Stimulated activated CD4-positive, alpha-beta T cell treated with anti-CD3 and anti-CD28 coated beads, TNF-alpha, amount 100 ng/mL, for 48 hours (primary cell): ENCODE measurements around the gene TMCC1.
"Not testable (repeated sequence)": the region's sequence is repeated elsewhere in the genome, so short reads cannot be mapped to it uniquely, and the experiment has no call there.

Experiments
- DNase-seq, 3 donors: peaks; one replicate each; pipeline ENCODE4 v3.0.0-alpha.2; 2020; ENCODE audit warnings: low read depth in 3 of 3

Gene TMCC1

GRCh38 chr3:129727707-129728106 is 165.8 kb downstream of the TMCC1 start:
- DNase-seq: no peak

DNA sequence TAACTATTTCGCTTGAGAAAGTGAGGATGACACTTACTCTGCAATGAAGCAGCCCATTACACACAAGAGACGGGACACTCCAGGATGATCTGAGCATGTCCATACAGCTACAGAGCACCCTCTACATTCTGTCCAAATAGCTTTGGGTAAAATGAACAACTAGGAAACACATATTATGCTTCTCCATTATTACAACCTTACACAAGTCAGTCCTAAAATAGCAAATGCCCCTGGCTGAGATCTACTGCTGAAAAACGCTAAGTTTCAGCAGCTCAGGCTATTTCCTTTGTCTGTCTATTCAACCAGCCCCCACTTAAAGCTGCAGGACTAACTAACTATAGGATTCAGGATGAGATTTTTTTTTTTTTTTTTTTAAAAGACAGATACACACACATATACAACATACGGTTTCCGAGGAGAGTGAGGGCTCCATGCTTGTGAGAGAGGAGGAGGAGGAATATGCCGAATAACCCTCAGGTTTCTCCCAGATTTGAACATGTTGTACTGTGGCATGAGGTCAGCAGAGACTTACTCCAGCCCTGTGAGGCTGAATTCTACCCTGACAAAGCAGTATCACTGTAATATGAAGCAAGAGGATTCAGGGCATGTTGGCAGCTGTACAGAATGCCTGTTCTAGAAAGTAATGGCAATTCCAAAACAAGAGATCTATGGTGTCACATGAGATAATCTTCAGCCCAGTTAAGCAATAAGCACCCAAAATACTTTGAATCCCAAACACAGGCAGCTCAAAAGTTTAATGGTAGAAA is 169.8 kb downstream of the TMCC1 start:
- no peak for DNase-seq

- DNase-seq: no peak
Observed at GRCh38 chr3:129722527-129722926, 171.0 kb downstream of the TMCC1 start.

- no peak for DNase-seq
Observed at GRCh38 chr3:129718201-129718600, 175.3 kb downstream of the TMCC1 start.

DNA sequence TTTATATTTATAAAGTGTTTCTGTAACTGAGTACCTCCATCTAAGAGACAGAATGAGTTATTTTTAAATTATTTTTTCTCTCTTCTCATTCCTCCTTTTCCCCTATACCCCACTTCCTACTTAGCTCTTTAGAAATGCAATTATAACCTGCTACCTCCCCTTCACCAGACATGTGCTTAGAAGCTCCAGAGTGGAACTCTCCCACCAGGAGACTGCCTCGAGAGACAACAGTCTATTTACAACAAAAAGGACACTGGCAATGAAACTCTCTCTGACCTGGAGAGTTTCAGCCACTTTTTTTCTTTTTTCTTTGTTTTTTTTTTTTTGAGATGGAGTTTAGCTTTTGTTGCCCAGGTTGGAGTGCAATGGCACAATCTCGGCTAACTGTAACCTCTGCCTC is 177.7 kb downstream of the TMCC1 start:
- DNase-seq: no peak

DNA sequence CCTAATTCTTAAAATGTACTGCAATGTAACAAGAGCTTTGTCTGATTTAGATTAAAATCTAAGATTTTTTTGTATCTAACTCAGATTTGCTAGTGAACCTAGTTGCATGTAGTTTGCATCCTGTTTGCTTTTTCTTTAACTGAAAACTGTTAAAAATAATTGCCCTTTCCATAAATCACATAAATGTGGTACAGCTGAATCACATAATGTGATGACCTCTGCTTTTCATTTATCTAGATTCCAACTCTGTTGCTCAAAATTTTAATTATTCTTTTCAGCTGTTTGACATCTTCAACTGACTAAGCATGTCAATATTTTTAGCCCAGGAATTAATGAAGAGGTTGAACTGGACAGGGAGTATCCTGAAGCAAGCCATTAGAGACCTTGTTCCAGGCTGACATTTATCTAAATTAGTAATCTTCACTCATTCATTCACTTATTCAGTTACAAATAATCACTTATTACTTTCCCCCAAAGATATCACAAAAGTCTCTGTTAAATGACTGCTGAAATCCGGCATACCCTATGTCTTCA is 185.1 kb downstream of the TMCC1 start:
- no peak for DNase-seq

- no peak for DNase-seq
Observed at GRCh38 chr3:129705274-129705673, 188.2 kb downstream of the TMCC1 start.

- no peak for DNase-seq
Observed at GRCh38 chr3:129703913-129704312, 189.6 kb downstream of the TMCC1 start.

- DNase-seq: no peak
Observed at GRCh38 chr3:129702934-129703712, 190.4 kb downstream of the TMCC1 start.

- DNase-seq: no peak
Observed at GRCh38 chr3:129701161-129701560, 192.3 kb downstream of the TMCC1 start.

- DNase-seq: no peak
Observed at GRCh38 chr3:129699612-129700011, 193.9 kb downstream of the TMCC1 start.

- DNase-seq: no peak
Observed at GRCh38 chr3:129699199-129699598, 194.3 kb downstream of the TMCC1 start.

DNA sequence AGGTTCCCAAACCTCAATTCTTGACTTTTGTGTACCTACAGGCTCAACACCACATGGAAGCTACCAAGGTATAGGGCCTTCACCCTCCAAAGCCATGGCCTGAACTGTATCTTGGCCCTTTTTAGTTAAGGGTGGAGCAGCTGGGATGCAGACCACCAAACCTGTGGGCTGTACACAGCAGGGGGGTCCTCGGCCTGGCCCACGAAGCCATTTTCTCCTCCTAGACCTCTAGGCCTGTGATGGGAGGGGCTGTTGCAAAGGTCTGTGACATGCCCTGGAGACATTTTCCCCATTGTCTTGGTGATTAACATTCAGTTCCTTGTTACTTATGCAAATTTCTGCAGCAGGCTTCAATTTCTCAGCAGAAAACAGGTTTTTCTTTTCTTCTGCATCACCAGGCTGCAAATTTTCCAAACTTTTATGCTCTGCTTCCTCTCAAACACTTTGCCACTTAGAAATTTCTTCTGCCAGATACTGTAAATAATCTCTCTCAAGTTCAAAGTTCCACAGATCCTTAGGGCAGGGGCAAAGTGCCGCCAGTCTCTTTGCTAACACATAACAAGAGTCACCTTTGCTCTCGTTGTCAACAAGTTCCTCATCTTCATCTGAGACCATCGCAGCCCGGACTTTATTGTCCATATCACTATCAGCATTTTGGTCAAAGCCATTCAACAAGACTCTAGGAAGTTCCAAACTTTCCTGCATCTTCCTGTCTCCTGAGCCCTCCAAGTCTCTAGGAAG is 196.1 kb downstream of the TMCC1 start:
- no peak for DNase-seq

DNA sequence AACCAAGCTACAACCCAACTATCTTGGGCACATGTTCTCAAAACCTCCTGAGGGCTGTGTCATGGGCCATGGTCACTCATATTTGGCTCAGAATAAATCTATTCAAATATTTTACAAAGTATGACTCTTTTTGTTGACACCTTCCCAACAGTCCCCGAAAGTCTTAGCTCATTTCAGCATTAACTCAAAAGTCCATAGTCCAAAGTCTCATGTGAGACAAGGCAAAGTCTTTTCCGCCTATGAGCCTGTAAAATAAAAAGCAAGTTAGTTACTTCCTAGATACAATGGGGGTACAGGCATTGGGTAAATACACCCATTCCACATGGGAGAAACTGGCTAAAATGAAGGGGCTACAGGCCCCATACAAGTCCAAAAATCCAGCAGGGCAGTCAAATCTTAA is 197.1 kb downstream of the TMCC1 start:
- DNase-seq: not testable (repeated sequence)

GRCh38 chr3:129695230-129695629 is 198.3 kb downstream of the TMCC1 start:
- DNase-seq: no peak

DNA sequence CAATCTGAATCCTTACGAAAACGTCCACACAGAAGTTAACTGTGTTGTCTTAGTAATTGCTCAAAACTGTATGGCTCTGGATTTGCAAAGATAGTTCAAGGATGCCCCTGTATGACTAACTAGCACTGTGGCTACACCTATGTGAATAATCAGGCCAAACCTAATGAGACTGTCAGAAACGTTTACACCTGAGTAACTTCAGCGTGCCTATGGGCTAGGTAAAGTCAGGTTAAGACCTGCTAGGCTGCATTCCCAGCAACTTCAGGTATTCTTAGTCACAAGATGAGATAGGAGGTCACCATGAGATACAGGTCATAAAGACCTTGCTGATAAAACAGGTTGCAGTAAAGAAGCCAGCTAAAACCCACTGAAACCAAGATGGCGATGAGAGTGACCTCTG is 199.3 kb downstream of the TMCC1 start:
- no peak for DNase-seq

- DNase-seq: no peak
Observed at GRCh38 chr3:129692743-129693142, 200.8 kb downstream of the TMCC1 start.

DNA sequence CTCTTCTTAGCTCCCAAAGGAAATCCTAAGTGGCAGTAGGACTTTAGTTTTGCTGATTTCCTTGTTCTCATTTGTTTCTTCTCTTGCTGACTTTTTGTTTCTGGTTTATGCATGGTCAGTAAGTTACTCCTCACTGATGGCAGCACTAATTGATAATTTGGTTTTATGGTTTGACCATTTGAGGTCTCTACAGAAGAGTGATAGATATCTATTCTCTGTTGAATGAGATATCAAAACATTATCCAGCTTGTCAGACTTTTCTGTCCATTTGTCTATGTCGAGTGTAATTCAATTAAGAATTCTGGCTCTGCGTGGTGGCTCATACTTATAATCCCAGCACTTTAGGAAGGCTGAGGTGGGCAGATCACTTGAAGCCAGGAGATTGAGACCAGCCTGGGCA is 202.5 kb downstream of the TMCC1 start:
- no peak for DNase-seq

GRCh38 chr3:129690406-129690805 is 203.1 kb downstream of the TMCC1 start:
- no peak for DNase-seq

DNA sequence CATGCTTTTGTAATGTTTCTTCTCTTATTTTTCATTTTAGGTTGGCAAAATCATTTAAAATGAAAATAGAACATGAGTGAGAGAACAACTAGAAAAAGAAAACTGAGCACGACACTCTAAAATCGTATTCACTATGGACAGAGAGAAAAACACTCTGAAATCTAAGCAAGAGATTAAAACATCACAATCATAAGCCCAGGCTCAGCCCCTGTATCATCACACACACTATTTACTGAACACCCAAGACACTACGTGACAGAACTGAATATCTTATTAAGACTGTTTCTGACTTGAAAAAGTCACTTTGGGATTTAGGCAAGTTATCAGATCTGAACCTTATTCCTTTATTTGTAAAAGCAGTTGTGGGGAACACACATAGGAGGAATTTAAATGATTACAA is 204.5 kb downstream of the TMCC1 start:
- no peak for DNase-seq

- no peak for DNase-seq
Observed at GRCh38 chr3:129688271-129688895, 205.1 kb downstream of the TMCC1 start.

DNA sequence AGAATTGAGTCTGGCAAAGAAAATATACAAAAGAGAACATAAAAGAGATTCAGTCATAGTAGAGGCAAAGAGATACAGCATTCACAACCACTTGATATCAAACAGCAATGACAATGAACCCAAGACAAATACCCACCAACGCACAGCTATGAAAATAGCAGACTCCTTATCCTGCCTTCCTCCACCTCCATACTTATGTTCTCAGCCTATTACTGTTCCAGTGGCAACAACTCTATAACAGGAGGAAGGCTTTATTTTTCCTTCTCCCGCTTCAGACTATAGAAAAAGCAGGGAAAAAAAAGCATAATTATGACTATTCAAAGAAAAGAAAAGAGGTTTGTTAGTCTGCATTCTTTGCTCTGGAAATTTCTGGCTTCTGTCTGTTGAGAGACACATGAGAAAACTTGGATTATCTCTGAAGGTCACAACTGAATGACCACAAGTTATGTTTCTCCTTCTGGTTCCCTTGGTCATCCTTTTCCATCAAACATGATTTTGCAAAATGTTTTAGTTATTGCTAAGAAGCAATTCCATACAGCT is 205.9 kb downstream of the TMCC1 start:
- no peak for DNase-seq
